WI38 (cell line): ENCODE data around the gene ETS1.

ENCODE experiments used
- H3K4me3 ChIP-seq: 2 replicates; pipeline ENCODE4 v1.5.1; 2011; ENCODE audit warnings: low read depth, mild to moderate bottlenecking, control low read depth, low read length
- CTCF ChIP-seq: IDR thresholded peaks from 2 replicates; pipeline ENCODE4 v1.5.1; 2012; ENCODE audit warnings: low read depth, mild to moderate bottlenecking, control low read depth, low read length

Gene ETS1

GRCh38 chr11:128463979-128464378 is 123.4 kb downstream of the ETS1 start:
- TF ChIP-seq CTCF = no peak
- no peak overlapping the region for H3K4me3 ChIP-seq

GRCh38 chr11:128463371-128463829 is 124.0 kb downstream of the ETS1 start:
- TF ChIP-seq CTCF = no peak
- no peak overlapping the region for H3K4me3 ChIP-seq

- TF ChIP-seq CTCF = no peak
- H3K4me3 ChIP-seq = no peak overlapping the region
Observed at GRCh38 chr11:128462922-128463321, 124.4 kb downstream of the ETS1 start.

- no peak for TF ChIP-seq CTCF
- no peak overlapping the region for H3K4me3 ChIP-seq
Observed at GRCh38 chr11:128462189-128462588, 125.2 kb downstream of the ETS1 start.

- no peak for TF ChIP-seq CTCF
- no peak overlapping the region for H3K4me3 ChIP-seq
Observed at GRCh38 chr11:128458321-128458720, 129.0 kb downstream of the ETS1 start.

GRCh38 chr11:128457874-128458273 is 129.5 kb downstream of the ETS1 start:
- no peak overlapping the region for H3K4me3 ChIP-seq
- TF ChIP-seq CTCF = no peak

- no peak for TF ChIP-seq CTCF
Observed at GRCh38 chr11:128456566-128457268, 130.6 kb downstream of the ETS1 start.

More at GRCh38 chr11:128456566-128457268, 130.6 kb downstream of the ETS1 start:
- H3K4me3 ChIP-seq = no peak overlapping the region
